H1 (cell line): ENCODE data around the gene SNAP47. TPM values are rescaled to one million over a fixed set of nuclear protein-coding genes. Genes with fewer than 3 reads are reported as not detected.

Experiments
- CTCF ChIA-PET: fragments of 300-600 bp; sonication (Branson Sonifier 250); formaldehyde crosslinking; loops from one replicate; lab custom pipeline; 2021; ENCODE audit not compliant: partially characterized antibody; lab: Charles Lee
- POLR2A ChIA-PET: fragments of 300-600 bp; sonication (Branson Sonifier 250); formaldehyde crosslinking; loops from one replicate; lab custom pipeline; 2021; ENCODE audit warnings: inconsistent platforms; ENCODE audit not compliant: partially characterized antibody; lab: Charles Lee
- DNase-seq, 2 experiments: peaks; one replicate each; pipeline versions ENCODE4 v3.0.0 to v3.0.0-alpha.2; 2010 to 2022; ENCODE audit warnings: low spot score in 2 of 2, low read depth in 1 of 2, mixed read lengths in 1 of 2
- FAIRE-seq: peaks from 2 replicates; lab custom pipeline; 2011; peaks lifted over from hg19 to GRCh38; lab: Jason Lieb, UNC
- H2AFZ ChIP-seq: 2 replicates; pipeline ENCODE4 v1.8.1; 2012; ENCODE audit warnings: low read length, inconsistent platforms
- H2AK5ac ChIP-seq: 2 replicates; pipeline ENCODE4 v1.6.1; 2013; ENCODE audit warnings: low read depth, low read length
- H2BK120ac ChIP-seq: replicated peaks from 2 replicates; pipeline ENCODE3; 2013; ENCODE audit warnings: low read depth, low read length, inconsistent platforms
- H2BK12ac ChIP-seq: 2 replicates; pipeline ENCODE4 v1.6.1; 2013; ENCODE audit warnings: low read depth, low read length
- H2BK15ac ChIP-seq: 2 replicates; pipeline ENCODE4 v1.6.1; 2013; ENCODE audit warnings: low read length
- H2BK20ac ChIP-seq: 2 replicates; pipeline ENCODE4 v1.6.1; 2013; ENCODE audit warnings: low read length
- H2BK5ac ChIP-seq: 2 replicates; pipeline ENCODE4 v1.6.1; 2013; ENCODE audit warnings: low read depth, low read length
- H3K14ac ChIP-seq: 2 replicates; pipeline ENCODE4 v1.6.1; 2013; ENCODE audit warnings: inconsistent platforms; ENCODE audit not compliant: insufficient read length
- H3K18ac ChIP-seq: 2 replicates; pipeline ENCODE4 v1.6.1; 2013; ENCODE audit warnings: low read length; ENCODE audit errors: extremely low read depth
- H3K23ac ChIP-seq: 2 replicates; pipeline ENCODE4 v1.6.1; 2013; ENCODE audit warnings: inconsistent platforms; ENCODE audit not compliant: insufficient read length
- H3K23me2 ChIP-seq: 2 replicates; pipeline ENCODE4 v1.6.1; 2013; ENCODE audit warnings: low read depth, low read length
- H3K27ac ChIP-seq: 2 replicates; pipeline ENCODE4 v1.6.1; 2011; ENCODE audit warnings: low read depth, low read length, inconsistent platforms
- H3K27me3 ChIP-seq, 4 experiments: replicated peaks in 1 of 4; 1 replicate in 1 of 4; 2 replicates in 3 of 4; pipeline versions ENCODE4 v1.6.1 to v1.8.1; 2011 to 2013; ENCODE audit warnings: low read length in 3 of 4, mild to moderate bottlenecking in 3 of 4, inconsistent platforms in 2 of 4, mixed read lengths in 2 of 4, moderate library complexity in 1 of 4; ENCODE audit not compliant: control insufficient read depth in 3 of 4, insufficient read depth in 3 of 4; ENCODE audit errors: extremely low read depth in 1 of 4
- H3K36me3 ChIP-seq, 4 experiments: 2 replicates each; pipeline versions ENCODE4 v1.6.1 to v1.8.1; 2011 to 2013; ENCODE audit warnings: mild to moderate bottlenecking in 4 of 4, low read length in 3 of 4, moderate library complexity in 2 of 4, control low read depth in 1 of 4, inconsistent platforms in 1 of 4; ENCODE audit not compliant: insufficient read depth in 4 of 4, control insufficient read depth in 2 of 4
- H3K4ac ChIP-seq: replicated peaks from 2 replicates; pipeline ENCODE3; 2013; ENCODE audit warnings: low read length, low read depth, mixed read lengths, inconsistent platforms; ENCODE audit not compliant: insufficient read length
- H3K4me1 ChIP-seq, 4 experiments: replicated peaks in 1 of 4; 1 replicate in 1 of 4; 2 replicates in 3 of 4; pipeline versions ENCODE4 v1.6.1 to v1.8.1; 2011 to 2013; ENCODE audit warnings: low read length in 3 of 4, inconsistent platforms in 2 of 4, mixed read lengths in 1 of 4; ENCODE audit not compliant: insufficient read depth in 4 of 4, control insufficient read depth in 3 of 4
- H3K4me2 ChIP-seq, 2 experiments: 2 replicates each; pipeline versions ENCODE4 v1.6.1 to v1.8.1; 2011 to 2013; ENCODE audit warnings: low read depth in 2 of 2, low read length in 2 of 2, control low read depth in 1 of 2, inconsistent platforms in 1 of 2, mild to moderate bottlenecking in 1 of 2; ENCODE audit not compliant: insufficient read depth in 1 of 2
- H3K4me3 ChIP-seq, 4 experiments: fragments of 200-600, 300-600 bp in 1 of 4; sonication (generic), shearing (Covaris generic), sonication (Bioruptor Twin) in 1 of 4; 2 replicates each; pipeline versions ENCODE4 v1.5.1 to v1.8.1; 2011 to 2016; ENCODE audit warnings: low read length in 4 of 4, low read depth in 3 of 4, control low read depth in 2 of 4, inconsistent platforms in 2 of 4, mild to moderate bottlenecking in 2 of 4, mixed read lengths in 1 of 4, moderate library complexity in 1 of 4; ENCODE audit not compliant: insufficient read depth in 2 of 4; ENCODE audit errors: extremely low read depth in 1 of 4
- H3K56ac ChIP-seq: replicated peaks from 2 replicates; pipeline ENCODE3; 2013; ENCODE audit warnings: low read depth, mild to moderate bottlenecking, mixed read lengths, low read length, inconsistent platforms; ENCODE audit not compliant: insufficient read length
- H3K79me1 ChIP-seq: 2 replicates; pipeline ENCODE4 v1.6.1; 2013; ENCODE audit warnings: low read depth, low read length, control low read depth
- H3K79me2 ChIP-seq, 2 experiments: 2 replicates each; pipeline versions ENCODE4 v1.6.1 to v1.8.1; 2012 to 2013; ENCODE audit warnings: low read length in 2 of 2, mild to moderate bottlenecking in 2 of 2, inconsistent platforms in 1 of 2; ENCODE audit not compliant: insufficient read depth in 2 of 2, control insufficient read depth in 1 of 2
- H3K9ac ChIP-seq, 4 experiments: replicated peaks in 1 of 4; 1 replicate in 1 of 4; 2 replicates in 3 of 4; pipeline versions ENCODE4 v1.6.1 to v1.8.1; 2011 to 2013; ENCODE audit warnings: low read depth in 3 of 4, low read length in 3 of 4, control low read depth in 2 of 4, mild to moderate bottlenecking in 2 of 4, moderate library complexity in 2 of 4, inconsistent platforms in 1 of 4; ENCODE audit errors: extremely low read depth in 1 of 4
- H3K9me3 ChIP-seq, 2 experiments: 2 replicates each; pipeline versions ENCODE4 v1.6.1 to v1.8.1; 2012 to 2013; ENCODE audit warnings: mild to moderate bottlenecking in 2 of 2, moderate library complexity in 2 of 2, control low read depth in 1 of 2, inconsistent platforms in 1 of 2, low read depth in 1 of 2, low read length in 1 of 2, mixed read lengths in 1 of 2; ENCODE audit not compliant: insufficient read depth in 2 of 2
- H4K20me1 ChIP-seq, 2 experiments: replicated peaks in 1 of 2; 2 replicates each; pipeline versions ENCODE3 to v1.8.1; 2011 to 2013; ENCODE audit warnings: inconsistent platforms in 2 of 2, low read length in 2 of 2, mild to moderate bottlenecking in 1 of 2; ENCODE audit not compliant: insufficient read depth in 2 of 2, control insufficient read depth in 1 of 2
- H4K5ac ChIP-seq: 2 replicates; pipeline ENCODE4 v1.6.1; 2013; ENCODE audit warnings: low read length, low read depth, mixed read lengths, inconsistent platforms; ENCODE audit not compliant: insufficient read length
- H4K8ac ChIP-seq: 2 replicates; pipeline ENCODE4 v1.8.0; 2013; ENCODE audit warnings: mild to moderate bottlenecking, moderate library complexity, low read length, inconsistent platforms; ENCODE audit not compliant: insufficient read depth; ENCODE audit errors: extremely low read depth
- H4K91ac ChIP-seq: replicated peaks from 2 replicates; pipeline ENCODE3; 2013; ENCODE audit warnings: low read length, mixed read lengths, inconsistent platforms; ENCODE audit not compliant: insufficient read length
- HDAC6 ChIP-seq: IDR thresholded peaks from one replicate; pipeline ENCODE4 v1.7.1; 2012; ENCODE audit warnings: low read depth, mild to moderate bottlenecking, inconsistent platforms, low read length, moderate library complexity
- WGBS, 2 experiments: shearing (Covaris generic) in 1 of 2; methylation state at CpG; one replicate each; pipeline versions ENCODE4 v1.1.6 to v1.1.7; 2013 to 2015; ENCODE audit warnings: low lambda C conversion rate in 2 of 2, mixed read lengths in 2 of 2, inconsistent platforms in 1 of 2, low coverage in 1 of 2, missing lambda C conversion rate in 1 of 2; ENCODE audit not compliant: insufficient replicate concordance in 2 of 2, insufficient coverage in 1 of 2, insufficient read length in 1 of 2; ENCODE audit errors: extremely low coverage in 1 of 2, missing lambda C conversion rate in 1 of 2; 5-methylcytosine and 5-hydroxymethylcytosine counted together
- polyA plus RNA-seq, 7 experiments: library from polyadenylated mRNA; depleted of rRNA in 3 of 7; stranded (reverse) in 5 of 7; unstranded in 2 of 7; fragments of >200 nt in 5 of 7; fragments of 200-250 nt in 2 of 7; gene quantifications; 1 replicate in 5 of 7; 2 replicates in 1 of 7; 4 replicates in 1 of 7; pipeline versions ENCODE4 v1.2.1 to v1.2.3, GENCODE V29; 2011 to 2013; ENCODE audit warnings: missing spikeins in 2 of 7, mixed read lengths in 2 of 7
- total RNA-seq: library from RNA; stranded (reverse); fragmentation: NEBNext Ultra II Directional; extraction: Animal tissue kit (Norgen Biotek cat#: 25700); gene quantifications from 2 replicates; pipeline ENCODE4 v1.2.1, GENCODE V29; 2021

The SNAP47 gene
- total and polyA plus RNA-seq, 2 of the 8 experiments (the other 6 are each of a cell fraction or from before 2014, with no cell fraction given): 37.6 to 42.2 TPM

DNA sequence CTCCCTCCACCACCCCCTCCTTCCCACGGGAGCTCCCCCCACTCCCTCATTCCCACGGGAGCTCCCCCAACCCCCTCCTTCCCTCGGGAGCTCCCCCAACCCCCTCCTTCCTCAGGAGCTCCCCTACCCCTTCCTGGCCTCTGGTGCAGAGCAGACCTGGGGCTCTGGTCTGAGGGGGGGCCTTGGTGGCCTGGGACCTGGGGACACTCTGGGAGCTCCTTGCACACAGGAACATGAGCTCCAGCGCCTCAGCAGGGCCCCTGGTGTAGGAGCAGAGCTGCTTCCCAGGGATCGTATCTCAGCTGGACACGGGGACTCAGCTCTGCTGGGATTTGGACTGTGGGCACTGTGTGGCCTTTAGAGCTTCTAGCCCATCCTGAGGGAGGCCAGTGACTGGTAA is 60.5 kb downstream of the SNAP47 start:
- H2AK5ac ChIP-seq: no peak overlapping the region
- H4K20me1 ChIP-seq: peaks cover 0 to 1% of the 10 kb centered on the region in 2 experiments
- H3K27me3 ChIP-seq: peaks cover 0 to 3% (median 0%) of the 10 kb centered on the region in 4 experiments; a peak in 1 of 7 replicates
- ChIA-PET CTCF (interaction anchor here (0.9 to 2.5 kb wide), 5 partner anchors 31 to 158 kb away, joined by 3 to 13 read pairs (median 3); no protein-coding TSS in a partner anchor), POLR2A (interaction anchor here (0.6 to 0.8 kb wide), 2 partner anchors 23 to 221 kb away, joined by 4 to 5 read pairs; no protein-coding TSS in a partner anchor)
- no peaks in the 10 kb centered on the region; the same call in 1 of the 2 replicates for H3K23me2 ChIP-seq
- H3K23ac ChIP-seq: no peak overlapping the region
- H3K4me2 ChIP-seq: no peak overlapping the region
- DNase-seq (no peak), FAIRE-seq (no peak)
- no peak overlapping the region for H2BK12ac ChIP-seq
- H3K36me3 ChIP-seq: no peaks in the 10 kb centered on the region
- H3K79me1 ChIP-seq: no peaks in the 10 kb centered on the region
- H2BK120ac ChIP-seq: no peak overlapping the region
- peaks cover 0 to 21% (median 16%) of the 10 kb centered on the region in 4 experiments; a peak in 6 of 7 replicates for H3K4me1 ChIP-seq
- no peak overlapping the region for H4K5ac ChIP-seq
- H3K79me2 ChIP-seq: no peaks in the 10 kb centered on the region
- H4K8ac ChIP-seq: no peak overlapping the region
- no peak overlapping the region for H3K14ac ChIP-seq
- H3K9ac ChIP-seq: no peak overlapping the region
- no peak overlapping the region; the same call in 1 of the 2 replicates for H3K18ac ChIP-seq
- no peak overlapping the region; the same call in 1 of the 2 replicates for H2BK15ac ChIP-seq
- H4K91ac ChIP-seq: no peak overlapping the region
- WGBS, 2 experiments: 84% methylated on average over 3 of the region's 6 CpGs; no CpG with 5 or more reads in 1 of the 2 experiments
- no peaks in the 10 kb centered on the region for H3K9me3 ChIP-seq
- no peak overlapping the region; the same call in 1 of the 2 replicates for H2BK20ac ChIP-seq
- H2AFZ ChIP-seq: no peak overlapping the region
- H3K56ac ChIP-seq: no peak overlapping the region
- H3K4me3 ChIP-seq: no peak overlapping the region
- H3K4ac ChIP-seq: no peak overlapping the region
- no peak overlapping the region for H2BK5ac ChIP-seq
- no peak overlapping the region for H3K27ac ChIP-seq
- no peak for TF ChIP-seq HDAC6
